ENCODE measurements around the gene PINLYP. TPM values are rescaled to one million over a fixed set of nuclear protein-coding genes. Genes with fewer than 3 reads are reported as not detected.

PINLYP gene
- polyA plus RNA-seq, 1 donor (not counting 4 experiments of a cell fraction or from before 2014, with no cell fraction given) = 16.0 TPM

DNA sequence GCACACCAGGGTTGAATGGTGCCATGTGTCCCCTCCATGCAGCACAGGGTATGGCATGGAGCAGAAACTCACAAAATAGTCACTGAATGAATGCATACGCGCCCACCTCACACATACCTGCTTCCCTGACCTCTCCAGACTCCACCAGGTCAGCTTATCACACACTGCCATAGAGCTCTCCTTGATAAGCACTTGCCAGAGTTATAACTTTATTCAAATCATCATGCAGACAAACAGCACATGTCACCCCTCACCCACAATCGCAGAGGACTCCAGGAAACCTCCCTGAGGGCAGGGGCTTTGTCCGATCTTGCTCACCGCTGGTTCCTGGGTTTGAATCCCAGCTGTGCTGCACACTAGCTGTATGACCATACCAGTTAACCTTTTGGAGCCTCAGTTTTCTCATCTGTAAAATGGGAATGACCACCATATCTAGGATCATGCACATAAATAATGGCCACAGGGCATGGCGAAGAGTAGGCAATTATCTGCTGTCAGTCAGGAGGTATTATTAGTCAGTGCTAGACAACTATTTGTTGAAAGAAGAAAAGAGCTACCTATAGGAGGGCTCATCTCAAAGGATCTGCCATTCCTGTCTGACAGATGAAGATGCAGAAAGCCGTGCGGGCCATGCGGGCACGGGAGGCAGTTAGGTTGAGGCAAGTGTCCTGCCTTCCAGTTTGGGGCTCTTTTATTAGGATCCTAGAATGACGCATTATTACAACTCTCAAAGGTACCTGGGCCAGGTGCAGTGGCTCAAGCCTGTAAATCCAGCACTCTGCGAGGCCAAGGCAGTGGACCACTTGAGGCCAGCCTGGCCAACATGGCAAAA is 14.2 kb upstream of the PINLYP start:
- dilution Hi-C loops (cut with MboI; ENCODE audit: extremely low pct_ligation_motif_present, low sequenced_read_pairs) = no loop called here
- no peaks in the 10 kb centered on the region for H3K27me3 ChIP-seq (ENCODE audit: control insufficient read depth, extremely low read depth, insufficient read depth, low read length)
- FAIRE-seq = no peak

DNA sequence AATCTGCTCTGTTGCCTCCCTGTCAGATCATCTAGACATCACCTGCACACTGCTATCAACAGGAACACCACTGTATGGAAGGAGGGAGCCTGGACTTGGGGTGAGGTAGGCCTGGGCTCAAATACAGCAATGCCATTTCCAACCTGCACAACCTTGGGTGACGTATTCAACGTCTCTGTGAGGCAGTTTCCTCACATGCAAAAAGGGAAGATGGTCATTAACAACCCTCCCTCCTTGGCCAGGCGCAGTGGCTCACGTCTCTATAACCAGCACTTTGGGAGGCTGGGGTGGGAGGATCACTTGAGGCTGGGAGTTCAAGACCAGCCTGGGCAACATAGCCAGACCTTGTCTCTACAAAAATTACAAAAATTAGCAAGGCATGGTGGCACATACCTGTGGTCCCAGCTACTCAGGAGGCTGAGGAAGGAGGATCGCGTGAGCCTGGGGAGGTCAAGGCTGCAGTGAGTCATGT is 13.3 kb upstream of the PINLYP start:
- Histone ChIP-seq H3K27me3 (ENCODE audit: control insufficient read depth, extremely low read depth, insufficient read depth, low read length) (no peaks in the 10 kb centered on the region), H3K4me2 (ENCODE audit: control insufficient read depth, extremely low read depth, insufficient read depth, low read depth, low read length) (no peak overlapping the region), H3K4me1 (ENCODE audit: control insufficient read depth, extremely low read depth, insufficient read depth, low read length) (no peaks in the 10 kb centered on the region), H3K4me3 (ENCODE audit: control insufficient read depth in 2 of 3, extremely low read depth in 1 of 3, insufficient read depth in 2 of 3, low read depth in 1 of 3, low read length in 3 of 3) (no peak overlapping the region), H3K9ac (ENCODE audit: control insufficient read depth, extremely low read depth, insufficient read depth, low read length) (no peak overlapping the region), H3K9me1 (ENCODE audit: control insufficient read depth, extremely low read depth, insufficient read depth, low read length) (no peaks in the 10 kb centered on the region), H2AFZ (ENCODE audit: control insufficient read depth, low read length) (no peak overlapping the region), H3K27ac (ENCODE audit: control insufficient read depth, insufficient read depth, low read length) (no peak overlapping the region), H4K20me1 (ENCODE audit: control insufficient read depth, extremely low read depth, insufficient read depth, low read length) (no peaks in the 10 kb centered on the region), H3K79me2 (ENCODE audit: control insufficient read depth, insufficient read depth, low read length) (no peaks in the 10 kb centered on the region), H3K9me3 (ENCODE audit: control insufficient read depth, low read depth, low read length) (no peaks in the 10 kb centered on the region), H3K36me3 (ENCODE audit: control insufficient read depth in 2 of 2, extremely low read depth in 1 of 2, insufficient read depth in 2 of 2, low read length in 2 of 2) (peaks cover 1 to 3% of the 10 kb centered on the region in 2 experiments)
- FAIRE-seq (no peak), DNase-seq (ENCODE audit: low read depth, low spot score) (no peak)
- dilution Hi-C loops (cut with MboI; ENCODE audit: extremely low pct_ligation_motif_present, low sequenced_read_pairs) = no loop called here
- TF ChIP-seq EZH2 (IDR thresholded peaks at IDR 0.05; ENCODE audit: low read length) = no peak
- TF ChIP-seq, protein P1, sequence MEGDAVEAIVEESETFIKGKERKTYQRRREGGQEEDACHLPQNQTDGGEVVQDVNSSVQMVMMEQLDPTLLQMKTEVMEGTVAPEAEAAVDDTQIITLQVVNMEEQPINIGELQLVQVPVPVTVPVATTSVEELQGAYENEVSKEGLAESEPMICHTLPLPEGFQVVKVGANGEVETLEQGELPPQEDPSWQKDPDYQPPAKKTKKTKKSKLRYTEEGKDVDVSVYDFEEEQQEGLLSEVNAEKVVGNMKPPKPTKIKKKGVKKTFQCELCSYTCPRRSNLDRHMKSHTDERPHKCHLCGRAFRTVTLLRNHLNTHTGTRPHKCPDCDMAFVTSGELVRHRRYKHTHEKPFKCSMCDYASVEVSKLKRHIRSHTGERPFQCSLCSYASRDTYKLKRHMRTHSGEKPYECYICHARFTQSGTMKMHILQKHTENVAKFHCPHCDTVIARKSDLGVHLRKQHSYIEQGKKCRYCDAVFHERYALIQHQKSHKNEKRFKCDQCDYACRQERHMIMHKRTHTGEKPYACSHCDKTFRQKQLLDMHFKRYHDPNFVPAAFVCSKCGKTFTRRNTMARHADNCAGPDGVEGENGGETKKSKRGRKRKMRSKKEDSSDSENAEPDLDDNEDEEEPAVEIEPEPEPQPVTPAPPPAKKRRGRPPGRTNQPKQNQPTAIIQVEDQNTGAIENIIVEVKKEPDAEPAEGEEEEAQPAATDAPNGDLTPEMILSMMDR (optimal IDR thresholded peaks at IDR 0.05 in 1 of 3, IDR thresholded peaks at IDR 0.05 in 1 of 3, conservative IDR thresholded peaks at IDR 0.05 in 1 of 3; ENCODE audit: extremely low read depth in 1 of 3, insufficient read depth in 2 of 3, low read length in 3 of 3) = no peak

More for the DNA sequence above, 14.2 kb upstream of the PINLYP start:
- Histone ChIP-seq H3K79me2 (ENCODE audit: control insufficient read depth, insufficient read depth, low read length) (no peaks in the 10 kb centered on the region), H3K9ac (ENCODE audit: control insufficient read depth, extremely low read depth, insufficient read depth, low read length) (no peak overlapping the region), H3K4me1 (ENCODE audit: control insufficient read depth, extremely low read depth, insufficient read depth, low read length) (no peaks in the 10 kb centered on the region), H3K9me3 (ENCODE audit: control insufficient read depth, low read depth, low read length) (no peaks in the 10 kb centered on the region), H3K36me3 (ENCODE audit: control insufficient read depth in 2 of 2, extremely low read depth in 1 of 2, insufficient read depth in 2 of 2, low read length in 2 of 2) (peaks cover 1 to 3% of the 10 kb centered on the region in 2 experiments), H3K4me3 (ENCODE audit: control insufficient read depth in 2 of 3, extremely low read depth in 1 of 3, insufficient read depth in 2 of 3, low read depth in 1 of 3, low read length in 3 of 3) (no peak overlapping the region), H4K20me1 (ENCODE audit: control insufficient read depth, extremely low read depth, insufficient read depth, low read length) (no peaks in the 10 kb centered on the region), H2AFZ (ENCODE audit: control insufficient read depth, low read length) (no peak overlapping the region), H3K9me1 (ENCODE audit: control insufficient read depth, extremely low read depth, insufficient read depth, low read length) (no peaks in the 10 kb centered on the region), H3K4me2 (ENCODE audit: control insufficient read depth, extremely low read depth, insufficient read depth, low read depth, low read length) (no peak overlapping the region), H3K27ac (ENCODE audit: control insufficient read depth, insufficient read depth, low read length) (no peak overlapping the region)
- TF ChIP-seq, protein P1 (optimal IDR thresholded peaks at IDR 0.05 in 1 of 3, IDR thresholded peaks at IDR 0.05 in 1 of 3, conservative IDR thresholded peaks at IDR 0.05 in 1 of 3; ENCODE audit: extremely low read depth in 1 of 3, insufficient read depth in 2 of 3, low read length in 3 of 3) = no peak
- TF ChIP-seq EZH2 (IDR thresholded peaks at IDR 0.05; ENCODE audit: low read length) = no peak
- DNase-seq (ENCODE audit: low read depth, low spot score) = no peak

Measured in keratinocyte (primary cell).